CD4-positive, alpha-beta T cell treated with Interleukin-12 subunit alpha and Interleukin-12 subunit beta, for 1 hour (primary cell): Measurements from ENCODE around the gene CHCHD4.
"Not testable (repeated sequence)": the region's sequence is repeated elsewhere in the genome, so short reads cannot be mapped to it uniquely, and the experiment has no call there.

Source experiments
- DNase-seq: peaks from one replicate; pipeline ENCODE4 v3.0.0-alpha.2; 2020

The CHCHD4 gene

GRCh38 chr3:14133876-14134275 lies 9.2 kb upstream of the CHCHD4 start:
- DNase-seq = no peak

- DNase-seq = no peak
Observed at GRCh38 chr3:14133188-14133800, 8.6 kb upstream of the CHCHD4 start.

GRCh38 chr3:14132689-14133088 lies 8.0 kb upstream of the CHCHD4 start:
- no peak for DNase-seq

GRCh38 chr3:14132120-14132519 lies 7.5 kb upstream of the CHCHD4 start:
- no peak for DNase-seq

GRCh38 chr3:14131134-14131533 lies 6.5 kb upstream of the CHCHD4 start:
- DNase-seq = no peak

- no peak for DNase-seq
Observed at GRCh38 chr3:14130707-14131106, 6.0 kb upstream of the CHCHD4 start.

GRCh38 chr3:14130230-14130629 lies 5.6 kb upstream of the CHCHD4 start:
- no peak for DNase-seq

- DNase-seq = no peak
Observed at GRCh38 chr3:14129296-14129695, 4.6 kb upstream of the CHCHD4 start.

- no peak for DNase-seq
Observed at GRCh38 chr3:14128724-14129123, 4.1 kb upstream of the CHCHD4 start.

GRCh38 chr3:14127516-14128161 lies 3.0 kb upstream of the CHCHD4 start:
- DNase-seq = no peak

- no peak for DNase-seq
Observed at GRCh38 chr3:14126887-14127505, 2.3 kb upstream of the CHCHD4 start.

- DNase-seq = no peak
Observed at GRCh38 chr3:14126017-14126886, 1.6 kb upstream of the CHCHD4 start.

GRCh38 chr3:14125193-14126016 lies 735 bp upstream of the CHCHD4 start:
- DNase-seq = peak; percentile 66

- DNase-seq = peak; percentile 66
Observed at GRCh38 chr3:14124223-14124614, 451 bp downstream of the CHCHD4 start.

- no peak for DNase-seq
Observed at GRCh38 chr3:14123308-14124222, 1.1 kb downstream of the CHCHD4 start.

- no peak for DNase-seq
Observed at GRCh38 chr3:14122301-14122700, 2.4 kb downstream of the CHCHD4 start.

GRCh38 chr3:14121859-14122258 lies 2.8 kb downstream of the CHCHD4 start:
- DNase-seq = no peak

GRCh38 chr3:14120921-14121448 lies 3.7 kb downstream of the CHCHD4 start:
- DNase-seq = not testable (repeated sequence)

- no peak for DNase-seq
Observed at GRCh38 chr3:14120111-14120920, 4.4 kb downstream of the CHCHD4 start.

GRCh38 chr3:14119651-14120050 lies 5.0 kb downstream of the CHCHD4 start:
- DNase-seq = no peak
